Sigmoid colon (tissue), 4 donors: ENCODE data around the gene COL4A6.

Experiments
- CTCF ChIP-seq, 4 experiments: fragments of 450-650 bp in 3 of 4; fragments of 200-600 bp in 1 of 4; IDR thresholded peaks; one replicate each; pipeline ENCODE4 v1.5.1; 2016 to 2019; ENCODE audit warnings: antibody characterized with exemption in 4 of 4, mild to moderate bottlenecking in 3 of 4, moderate library complexity in 2 of 4
- EP300 ChIP-seq, 4 donors: sonication (generic); formaldehyde crosslinking; IDR thresholded peaks; one replicate each; pipeline ENCODE4 v1.6.1; 2017; ENCODE audit warnings: antibody characterized with exemption in 4 of 4
- POLR2A ChIP-seq, 2 donors: fragments of 450-650 bp; IDR thresholded peaks; one replicate each; pipeline ENCODE4 v1.6.1; 2016; ENCODE audit warnings: antibody characterized with exemption in 2 of 2, mild to moderate bottlenecking in 2 of 2, moderate library complexity in 2 of 2
- POLR2AphosphoS5 ChIP-seq, 4 donors: sonication (generic); formaldehyde crosslinking; IDR thresholded peaks; one replicate each; pipeline ENCODE4 v1.6.1; 2017; ENCODE audit warnings: antibody characterized with exemption in 4 of 4

DNA sequence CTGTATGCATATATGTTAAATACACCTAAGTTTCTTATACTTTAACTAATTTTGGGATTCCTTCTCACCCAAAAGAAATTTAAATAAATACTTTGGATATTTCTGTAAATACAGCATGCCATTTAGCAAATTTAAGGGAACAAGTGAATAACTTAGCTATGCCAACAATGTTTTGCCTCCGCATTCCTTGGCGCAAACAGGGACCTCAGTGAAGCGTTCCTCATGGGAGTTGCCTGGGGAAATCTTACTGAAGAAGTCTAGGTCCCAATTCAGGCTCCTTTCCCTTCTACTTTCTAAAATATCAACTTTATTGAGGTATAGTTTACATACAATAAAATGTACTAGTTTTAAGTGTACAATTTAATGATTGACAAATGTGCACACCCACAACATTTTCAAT lies 26.4 kb upstream of the COL4A6 start:
- TF ChIP-seq POLR2A (IDR thresholded peaks at IDR 0.05) (no peak), CTCF (IDR thresholded peaks at IDR 0.05) (no peak), POLR2AphosphoS5 (IDR thresholded peaks at IDR 0.05) (no peak), EP300 (IDR thresholded peaks at IDR 0.05) (no peak)
